ENCODE data around the gene MRPL10.

Gene MRPL10

GRCh38 chr17:47806913-47807255, 24.5 kb downstream of the MRPL10 start:
- TF ChIP-seq CTCF (IDR thresholded peaks at IDR 0.05; ENCODE audit: control extremely low read depth, extremely low read depth, low read depth, missing control alignments), result no peak
- ChIA-PET CTCF (interaction anchor here (1.0 kb wide), 1 partner anchor 22 kb away, joined by 4 read pairs; no protein-coding TSS in a partner anchor), POLR2A (no interaction called here)
- no peak for DNase-seq (ENCODE audit: extremely low spot score)

GRCh38 chr17:47806026-47806912, 25.1 kb downstream of the MRPL10 start:
- DNase-seq (ENCODE audit: extremely low spot score), result no peak
- ChIA-PET CTCF (interaction anchor here (1.0 kb wide), 1 partner anchor 21 kb away, joined by 4 read pairs; no protein-coding TSS in a partner anchor), POLR2A (no interaction called here)
- no peak for TF ChIP-seq CTCF (IDR thresholded peaks at IDR 0.05; ENCODE audit: control extremely low read depth, extremely low read depth, low read depth, missing control alignments)

- DNase-seq (ENCODE audit: extremely low spot score), result no peak
- CTCF ChIA-PET, result interaction anchor here (1.0 to 1.6 kb wide), 2 partner anchors 37 to 105 kb away, joined by 3 to 4 read pairs; partner anchors contain the start of gene SCRN2
Observed at GRCh38 chr17:47804461-47804860, 26.9 kb downstream of the MRPL10 start.

GRCh38 chr17:47803751-47804150, 27.6 kb downstream of the MRPL10 start:
- TF ChIP-seq CTCF (IDR thresholded peaks at IDR 0.05; ENCODE audit: control extremely low read depth, extremely low read depth, low read depth, missing control alignments), result no peak
- CTCF ChIA-PET, result interaction anchor here (1.6 kb wide), 1 partner anchor 104 kb away, joined by 4 read pairs; no protein-coding TSS in a partner anchor
- DNase-seq (ENCODE audit: extremely low spot score), result no peak
- POLR2A ChIA-PET, result no interaction called here

More at GRCh38 chr17:47804461-47804860, 26.9 kb downstream of the MRPL10 start:
- TF ChIP-seq CTCF (IDR thresholded peaks at IDR 0.05; ENCODE audit: control extremely low read depth, extremely low read depth, low read depth, missing control alignments), result no peak
- POLR2A ChIA-PET, result interaction anchor here (0.6 to 0.9 kb wide), 2 partner anchors 72 to 157 kb away, joined by 3 to 4 read pairs; partner anchors contain the start of gene TBX21

GRCh38 chr17:47803201-47803600, 28.1 kb downstream of the MRPL10 start:
- CTCF ChIA-PET, result interaction anchor here (3.1 kb wide), 1 partner anchor 138 kb away, joined by 16 read pairs; no protein-coding TSS in a partner anchor
- POLR2A ChIA-PET, result no interaction called here
- DNase-seq (ENCODE audit: extremely low spot score), result no peak
- TF ChIP-seq CTCF (IDR thresholded peaks at IDR 0.05; ENCODE audit: control extremely low read depth, extremely low read depth, low read depth, missing control alignments), result no peak

GRCh38 chr17:47802341-47803022, 28.9 kb downstream of the MRPL10 start:
- POLR2A ChIA-PET, result no interaction called here
- CTCF ChIA-PET, result interaction anchor here (0.7 to 3.1 kb wide), 14 partner anchors 12 to 138 kb away, joined by 3 to 16 read pairs (median 5); partner anchors contain the start of gene TBX21
- peak; percentile 84 for DNase-seq (ENCODE audit: extremely low spot score)
- peak; percentile 66 for TF ChIP-seq CTCF (IDR thresholded peaks at IDR 0.05; ENCODE audit: control extremely low read depth, extremely low read depth, low read depth, missing control alignments)

Data from GM10248 (cell line).